OCI-LY3 (cell line): Measurements from ENCODE around the gene POMGNT2.

ENCODE experiments used
- H2AFZ ChIP-seq: fragments of 200-600, 300-600 bp; shearing (Covaris generic); 2 replicates; pipeline ENCODE4 v1.6.0; 2014; ENCODE audit warnings: antibody characterized with exemption, low read depth, low read length
- H3K27ac ChIP-seq: fragments of 200-600, 300-600 bp; sonication (generic); 2 replicates; pipeline ENCODE4 v1.5.1; 2014; ENCODE audit warnings: mild to moderate bottlenecking, low read length, moderate library complexity, mixed read lengths
- H3K27me3 ChIP-seq: fragments of 200-600, 300-600 bp; sonication (generic); 2 replicates; pipeline ENCODE4 v1.6.1; 2014; ENCODE audit warnings: low read depth, low read length, mixed read lengths
- H3K36me3 ChIP-seq: fragments of 200-600, 300-600 bp; sonication (generic); replicated peaks from 2 replicates; pipeline ENCODE3; 2014; ENCODE audit warnings: low read depth, low read length, mixed read lengths
- H3K4me1 ChIP-seq: fragments of 300-600, 200-600 bp; sonication (generic); 2 replicates; pipeline ENCODE4 v1.6.1; 2014; ENCODE audit warnings: low read length, mixed read lengths
- H3K4me2 ChIP-seq: fragments of 200-600, 300-600 bp; sonication (generic); 2 replicates; pipeline ENCODE4 v1.6.1; 2014; ENCODE audit warnings: low read length, mixed read lengths
- H3K4me3 ChIP-seq: fragments of 300-600, 200-600 bp; sonication (generic); 2 replicates; pipeline ENCODE4 v1.5.1; 2014; ENCODE audit warnings: antibody characterized with exemption, mild to moderate bottlenecking, low read length, moderate library complexity
- H3K79me2 ChIP-seq: fragments of 300-600, 200-600 bp; shearing (Covaris generic); 2 replicates; pipeline ENCODE4 v1.6.1; 2014; ENCODE audit warnings: mild to moderate bottlenecking, low read length, mixed read lengths
- H3K9ac ChIP-seq: fragments of 300-600, 200-600 bp; shearing (Covaris generic); 2 replicates; pipeline ENCODE4 v1.6.0; 2014; ENCODE audit warnings: mild to moderate bottlenecking, low read length, moderate library complexity
- H3K9me3 ChIP-seq: fragments of 200-600, 300-600 bp; shearing (Covaris generic); 2 replicates; pipeline ENCODE4 v1.6.1; 2014; ENCODE audit warnings: low read length, mixed read lengths; ENCODE audit not compliant: insufficient read depth
- H4K20me1 ChIP-seq: fragments of 200-600, 300-600 bp; sonication (generic); 2 replicates; pipeline ENCODE4 v1.6.1; 2016; ENCODE audit warnings: low read length, mixed read lengths; ENCODE audit not compliant: insufficient read depth
- CTCF ChIP-seq: fragments of 200-600, 300-600 bp; sonication (generic); IDR thresholded peaks from 2 replicates; pipeline ENCODE4 v1.5.1; 2014; ENCODE audit warnings: antibody characterized with exemption, low read length, low read depth
- EZH2phosphoT487 ChIP-seq: fragments of 200-600 bp; shearing (Covaris generic); IDR thresholded peaks from 2 replicates; pipeline ENCODE4 v1.6.1; 2018; ENCODE audit warnings: antibody characterized with exemption, mixed run types, low read depth

Gene POMGNT2

DNA sequence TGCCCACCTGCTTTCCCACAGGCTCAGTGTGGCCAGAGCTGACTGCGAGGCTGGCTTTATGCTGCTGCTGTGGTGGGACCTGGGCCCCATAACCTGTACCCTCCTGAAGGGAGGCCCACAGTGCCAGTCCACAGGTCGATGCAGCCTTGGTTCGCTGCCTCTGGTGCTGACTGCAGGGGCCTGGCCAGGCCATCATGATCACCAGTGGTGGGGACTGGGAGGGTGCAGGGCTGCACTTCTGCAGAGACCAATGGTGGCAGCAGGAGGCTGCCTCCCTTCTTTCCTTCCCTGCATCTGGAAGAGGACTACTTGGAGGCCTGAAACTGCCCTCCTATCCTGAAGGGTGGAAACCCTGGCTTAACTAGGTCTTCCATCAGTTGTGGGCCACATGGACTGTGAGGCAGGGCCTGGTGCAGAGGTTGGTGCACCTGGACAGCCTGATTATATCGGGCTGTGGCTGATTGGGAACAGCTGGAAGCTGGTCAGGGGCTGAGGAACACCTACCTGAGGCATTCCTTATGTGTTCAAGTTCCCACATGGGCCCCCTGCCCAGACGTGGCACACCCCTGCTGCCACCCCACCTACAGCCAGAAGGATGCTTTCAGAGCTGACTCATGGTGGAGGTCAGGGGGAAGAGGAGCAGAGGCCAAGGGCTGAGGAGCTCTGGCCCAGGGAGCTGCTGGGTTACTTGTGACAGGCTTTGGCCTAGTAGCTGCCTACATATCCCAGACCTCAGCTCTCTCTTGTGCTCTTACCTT, 29.8 kb downstream of the POMGNT2 start:
- Histone ChIP-seq H3K4me1 (no peaks in the 10 kb centered on the region), H4K20me1 (no peaks in the 10 kb centered on the region), H2AFZ (no peak overlapping the region), H3K27me3 (peaks cover 12% of the 10 kb centered on the region; the same call in 1 of the 2 replicates), H3K27ac (no peak overlapping the region), H3K4me2 (no peak overlapping the region), H3K36me3 (no peaks in the 10 kb centered on the region), H3K9ac (no peak overlapping the region), H3K9me3 (no peaks in the 10 kb centered on the region), H3K4me3 (no peak overlapping the region), H3K79me2 (no peaks in the 10 kb centered on the region)
- TF ChIP-seq CTCF (no peak), EZH2phosphoT487 (no peak)

- no peak overlapping the region for H3K9ac ChIP-seq
- TF ChIP-seq CTCF (no peak), EZH2phosphoT487 (no peak)
- no peak overlapping the region for H3K4me3 ChIP-seq
- no peak overlapping the region for H3K27ac ChIP-seq
- H3K79me2 ChIP-seq = no peaks in the 10 kb centered on the region
- no peaks in the 10 kb centered on the region for H3K4me1 ChIP-seq
- H3K4me2 ChIP-seq = no peak overlapping the region
- H3K27me3 ChIP-seq = peaks cover 12% of the 10 kb centered on the region; the same call in 1 of the 2 replicates
- H3K9me3 ChIP-seq = no peaks in the 10 kb centered on the region
- H2AFZ ChIP-seq = no peak overlapping the region
- no peaks in the 10 kb centered on the region for H3K36me3 ChIP-seq
- no peaks in the 10 kb centered on the region for H4K20me1 ChIP-seq
Observed at GRCh38 chr3:43074901-43075689, 30.8 kb downstream of the POMGNT2 start.

- Histone ChIP-seq H3K79me2 (no peaks in the 10 kb centered on the region), H3K4me2 (no peak overlapping the region), H3K27me3 (peaks cover 12% of the 10 kb centered on the region; the same call in 1 of the 2 replicates), H3K9me3 (no peaks in the 10 kb centered on the region), H3K36me3 (no peaks in the 10 kb centered on the region), H3K27ac (no peak overlapping the region), H3K4me1 (no peaks in the 10 kb centered on the region), H3K9ac (no peak overlapping the region), H4K20me1 (no peaks in the 10 kb centered on the region), H3K4me3 (no peak overlapping the region), H2AFZ (no peak overlapping the region)
- TF ChIP-seq EZH2phosphoT487 = no peak
- TF ChIP-seq CTCF = no peak
Observed at GRCh38 chr3:43074482-43074881, 31.4 kb downstream of the POMGNT2 start.

GRCh38 chr3:43073836-43074220, 32.1 kb downstream of the POMGNT2 start:
- Histone ChIP-seq H3K9ac (no peak overlapping the region), H3K36me3 (no peaks in the 10 kb centered on the region), H3K4me2 (no peak overlapping the region), H3K79me2 (no peaks in the 10 kb centered on the region), H2AFZ (no peak overlapping the region), H4K20me1 (no peaks in the 10 kb centered on the region), H3K9me3 (no peaks in the 10 kb centered on the region), H3K4me3 (no peak overlapping the region), H3K27ac (no peak overlapping the region), H3K4me1 (no peaks in the 10 kb centered on the region), H3K27me3 (peaks cover 12% of the 10 kb centered on the region; the same call in 1 of the 2 replicates)
- TF ChIP-seq CTCF (no peak), EZH2phosphoT487 (no peak)
